ENCODE measurements around the gene STAT3.
A peak's percentile ranks its signal among the peaks of the same experiment; 100 is the strongest.
"Not testable (repeated sequence)": the region's sequence is repeated elsewhere in the genome, so short reads cannot be mapped to it uniquely, and the experiment has no call there.

The STAT3 gene

GRCh38 chr17:42361781-42362186 lies 26.5 kb downstream of the STAT3 start:
- H3K4me3 ChIP-seq: no peak overlapping the region
- peak overlapping the region in 8 of 21 experiments; percentile 28 to 75 (median 52) for H3K27ac ChIP-seq

- H3K4me3 ChIP-seq: not testable (repeated sequence)
- peak overlapping the region in 3 of 21 experiments; percentile 11 to 59 (median 55) for H3K27ac ChIP-seq
Measured at GRCh38 chr17:42360388-42360787, 27.9 kb downstream of the STAT3 start.

DNA sequence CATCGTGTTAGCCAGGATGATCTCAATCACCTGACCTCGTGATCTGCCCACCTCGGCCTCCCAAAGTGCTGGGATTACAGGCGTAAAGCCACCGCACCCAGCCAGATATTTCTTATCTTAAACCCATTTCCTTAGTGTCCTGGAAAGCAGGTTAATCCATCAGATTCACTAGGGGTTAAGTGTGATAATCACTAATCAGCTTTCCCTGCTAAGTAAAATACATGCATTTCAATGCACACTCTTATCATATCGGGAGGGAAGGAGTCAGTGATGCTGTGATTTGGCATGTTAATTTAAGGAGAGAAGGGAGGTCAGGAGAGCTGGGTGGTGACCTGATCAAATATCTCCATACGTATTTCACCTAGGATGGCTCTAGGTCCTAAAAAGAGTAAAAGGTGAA lies 29.1 kb downstream of the STAT3 start:
- no peak overlapping the region for H3K27ac ChIP-seq
- no peak overlapping the region for H3K4me3 ChIP-seq

- Histone ChIP-seq H3K4me3 (no peak overlapping the region), H3K27ac (peak overlapping the region in 4 of 21 experiments; percentile 9 to 47 (median 34))
Measured at GRCh38 chr17:42358434-42358833, 29.8 kb downstream of the STAT3 start.

GRCh38 chr17:42354956-42355843 lies 33.0 kb downstream of the STAT3 start:
- Histone ChIP-seq H3K27ac (peak overlapping the region in 11 of 21 experiments; percentile 6 to 70 (median 43)), H3K4me3 (no peak overlapping the region)

GRCh38 chr17:42348104-42348503 lies 40.1 kb downstream of the STAT3 start:
- Histone ChIP-seq H3K4me3 (no peak overlapping the region), H3K27ac (peak overlapping the region in 8 of 21 experiments; percentile 2 to 79 (median 34))

- Histone ChIP-seq H3K27ac (peak overlapping the region in 11 of 21 experiments; percentile 2 to 79 (median 39)), H3K4me3 (no peak overlapping the region)
Measured at GRCh38 chr17:42347606-42348005, 40.6 kb downstream of the STAT3 start.

- Histone ChIP-seq H3K27ac (peak overlapping the region in 9 of 21 experiments; percentile 10 to 79 (median 46)), H3K4me3 (no peak overlapping the region)
Measured at GRCh38 chr17:42347198-42347597, 41.0 kb downstream of the STAT3 start.

DNA sequence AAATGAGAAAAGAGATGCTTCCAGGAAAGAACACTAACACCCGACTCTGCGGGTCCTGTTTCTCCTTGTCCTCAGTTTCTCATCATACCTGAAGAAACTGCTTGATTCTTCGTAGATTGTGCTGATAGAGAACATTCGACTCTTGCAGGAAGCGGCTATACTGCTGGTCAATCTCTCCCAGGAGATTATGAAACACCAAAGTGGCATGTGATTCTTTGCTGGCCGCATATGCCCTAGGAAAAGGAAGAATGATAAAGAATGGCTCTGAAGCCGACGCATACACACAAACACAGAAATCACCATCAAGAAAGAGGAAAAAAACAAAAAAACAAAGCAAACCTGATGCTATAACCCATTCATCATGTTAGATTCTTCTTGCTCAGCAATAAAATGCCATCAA lies 41.8 kb downstream of the STAT3 start:
- Histone ChIP-seq H3K27ac (peak overlapping the region in 1 of 21 experiments; percentile 74), H3K4me3 (no peak overlapping the region)

GRCh38 chr17:42345396-42346073 lies 42.7 kb downstream of the STAT3 start:
- H3K27ac ChIP-seq: peak overlapping the region in 2 of 21 experiments; percentile 27 to 74
- H3K4me3 ChIP-seq: no peak overlapping the region

- no peak overlapping the region for H3K4me3 ChIP-seq
- peak overlapping the region in 3 of 21 experiments; percentile 11 to 54 (median 11) for H3K27ac ChIP-seq
Measured at GRCh38 chr17:42342242-42343008, 45.8 kb downstream of the STAT3 start.

- Histone ChIP-seq H3K27ac (peak overlapping the region in 3 of 21 experiments; percentile 5 to 59 (median 23)), H3K4me3 (no peak overlapping the region)
Measured at GRCh38 chr17:42341568-42341967, 46.7 kb downstream of the STAT3 start.

- Histone ChIP-seq H3K4me3 (no peak overlapping the region), H3K27ac (peak overlapping the region in 4 of 21 experiments; percentile 5 to 61 (median 32))
Measured at GRCh38 chr17:42340691-42341127, 47.5 kb downstream of the STAT3 start.

DNA sequence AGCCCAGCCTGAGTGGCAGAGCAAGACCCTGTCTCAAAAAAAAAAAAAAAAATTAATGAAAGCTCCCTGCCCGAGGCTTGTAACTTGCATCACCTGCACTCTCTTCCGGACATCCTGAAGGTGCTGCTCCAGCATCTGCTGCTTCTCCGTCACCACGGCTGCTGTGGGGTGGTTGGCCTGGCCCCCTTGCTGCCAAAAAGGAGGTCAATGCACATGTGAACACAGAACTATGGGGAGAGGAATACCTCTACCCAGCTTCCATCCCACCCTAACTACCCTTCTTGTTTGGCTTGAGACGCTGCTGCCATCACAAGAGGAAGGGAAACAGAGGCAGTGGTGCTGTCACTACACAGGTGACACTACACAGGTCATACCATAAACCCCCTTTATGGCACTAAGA lies 49.0 kb downstream of the STAT3 start:
- no peak overlapping the region for H3K4me3 ChIP-seq
- peak overlapping the region in 1 of 21 experiments; percentile 73 for H3K27ac ChIP-seq

GRCh38 chr17:42338427-42338985 lies 49.7 kb downstream of the STAT3 start:
- no peak overlapping the region for H3K4me3 ChIP-seq
- H3K27ac ChIP-seq: peak overlapping the region in 7 of 21 experiments; percentile 0 to 73 (median 32)

GRCh38 chr17:42337442-42337841 lies 50.8 kb downstream of the STAT3 start:
- Histone ChIP-seq H3K4me3 (no peak overlapping the region), H3K27ac (peak overlapping the region in 9 of 21 experiments; percentile 2 to 72 (median 46))

- Histone ChIP-seq H3K27ac (peak overlapping the region in 1 of 21 experiments; percentile 27), H3K4me3 (no peak overlapping the region)
Measured at GRCh38 chr17:42334677-42335076, 53.6 kb downstream of the STAT3 start.

GRCh38 chr17:42333053-42333452 lies 55.2 kb downstream of the STAT3 start:
- H3K4me3 ChIP-seq: no peak overlapping the region

More at GRCh38 chr17:42333053-42333452, 55.2 kb downstream of the STAT3 start:
- peak overlapping the region in 1 of 21 experiments; percentile 11 for H3K27ac ChIP-seq
